Activated CD8-positive, alpha-beta memory T cell treated with anti-CD3 and anti-CD28 coated beads, Interleukin-2, amount 10 ng/mL, durations not matched to agents 7 days and 5 days (primary cell): Measurements from ENCODE around the gene RRM2. TPM values are rescaled to one million over a fixed set of nuclear protein-coding genes. Genes with fewer than 3 reads are reported as not detected.
"Not testable (repeated sequence)": the region's sequence is repeated elsewhere in the genome, so short reads cannot be mapped to it uniquely, and the experiment has no call there.

Experiments used
- ATAC-seq: fragments of 150-1000 bp; cut with Tn5 transposase; one replicate; pipeline ENCODE4 v1.10.0; 2021; ENCODE audit warnings: moderate library complexity
- CTCF ChIA-PET: fragments of 350-600 bp; sonication (Branson Sonifier 250); formaldehyde crosslinking; loops from one replicate; lab custom pipeline; 2021; ENCODE audit warnings: antibody characterized with exemption; lab: Charles Lee
- DNase-seq: peaks from one replicate; pipeline ENCODE4 v3.0.0-alpha.2; 2020
- H3K27ac Mint-ChIP-seq: one replicate; pipeline ENCODE4 v1.8.0; 2021; ENCODE audit warnings: mild to moderate bottlenecking, mixed read lengths
- H3K27me3 Mint-ChIP-seq: one replicate; pipeline ENCODE4 v1.8.0; 2021; ENCODE audit warnings: mixed read lengths
- H3K36me3 Mint-ChIP-seq: one replicate; pipeline ENCODE4 v1.8.0; 2021; ENCODE audit warnings: mild to moderate bottlenecking, mixed read lengths
- H3K4me1 Mint-ChIP-seq: one replicate; pipeline ENCODE4 v1.8.0; 2021; ENCODE audit warnings: mixed read lengths
- H3K4me3 Mint-ChIP-seq: one replicate; pipeline ENCODE4 v1.8.0; 2021; ENCODE audit warnings: mild to moderate bottlenecking, moderate library complexity, mixed read lengths
- H3K9me3 Mint-ChIP-seq: one replicate; pipeline ENCODE4 v1.8.0; 2022; ENCODE audit warnings: low read depth, mixed read lengths
- total RNA-seq, 2 experiments: library from RNA; stranded (reverse); gene quantifications; one replicate each; pipeline ENCODE4 v1.2.3, GENCODE V29; 2021

Gene RRM2
- total RNA-seq, 2 experiments from 2014 or later = 506 to 648 TPM

GRCh38 chr2:10140841-10141610, 18.5 kb downstream of the RRM2 start:
- ATAC-seq (no peak), DNase-seq (no peak)
- Mint-ChIP-seq H3K4me3 (no peak overlapping the region), H3K9me3 (no peaks in the 10 kb centered on the region), H3K36me3 (peaks cover 31% of the 10 kb centered on the region), H3K4me1 (peaks cover 28% of the 10 kb centered on the region), H3K27ac (peak overlapping the region; percentile 46), H3K27me3 (no peaks in the 10 kb centered on the region)
- CTCF ChIA-PET = interaction anchor here (0.5 to 5.9 kb wide), 7 partner anchors 10 to 294 kb away, joined by 3 to 37 read pairs (median 4); no protein-coding TSS in a partner anchor

GRCh38 chr2:10141736-10142639, 19.4 kb downstream of the RRM2 start:
- peaks cover 28% of the 10 kb centered on the region for H3K4me1 Mint-ChIP-seq
- no peak overlapping the region for H3K4me3 Mint-ChIP-seq
- no peaks in the 10 kb centered on the region for H3K9me3 Mint-ChIP-seq
- no peaks in the 10 kb centered on the region for H3K27me3 Mint-ChIP-seq
- no peak for DNase-seq
- peaks cover 31% of the 10 kb centered on the region for H3K36me3 Mint-ChIP-seq
- H3K27ac Mint-ChIP-seq = peak overlapping the region; percentile 46
- peak; percentile 52 for ATAC-seq
- CTCF ChIA-PET = interaction anchor here (0.5 to 5.9 kb wide), 10 partner anchors 11 to 308 kb away, joined by 3 to 37 read pairs (median 4); no protein-coding TSS in a partner anchor

- CTCF ChIA-PET = interaction anchor here (0.7 to 5.9 kb wide), 7 partner anchors 16 to 307 kb away, joined by 3 to 37 read pairs (median 4); no protein-coding TSS in a partner anchor
- H3K4me3 Mint-ChIP-seq = no peak overlapping the region
- peaks cover 35% of the 10 kb centered on the region for H3K36me3 Mint-ChIP-seq
- H3K27me3 Mint-ChIP-seq = no peaks in the 10 kb centered on the region
- no peak overlapping the region for H3K27ac Mint-ChIP-seq
- no peaks in the 10 kb centered on the region for H3K9me3 Mint-ChIP-seq
- H3K4me1 Mint-ChIP-seq = peaks cover 24% of the 10 kb centered on the region
- DNase-seq = no peak
- no peak for ATAC-seq
Measured at GRCh38 chr2:10142640-10142965, 20.1 kb downstream of the RRM2 start.

- Mint-ChIP-seq H3K27me3 (no peaks in the 10 kb centered on the region), H3K4me3 (no peak overlapping the region), H3K9me3 (no peaks in the 10 kb centered on the region), H3K36me3 (peaks cover 50% of the 10 kb centered on the region), H3K4me1 (peaks cover 21% of the 10 kb centered on the region), H3K27ac (no peak overlapping the region)
- ATAC-seq = no peak
- CTCF ChIA-PET = interaction anchor here (5.5 to 5.9 kb wide), 2 partner anchors 264 to 290 kb away, joined by 36 to 37 read pairs; no protein-coding TSS in a partner anchor
- no peak for DNase-seq
Measured at GRCh38 chr2:10144771-10145518, 22.4 kb downstream of the RRM2 start.

GRCh38 chr2:10145519-10146357, 23.2 kb downstream of the RRM2 start:
- ATAC-seq = no peak
- H3K27me3 Mint-ChIP-seq = no peaks in the 10 kb centered on the region
- H3K4me3 Mint-ChIP-seq = no peak overlapping the region
- H3K9me3 Mint-ChIP-seq = no peaks in the 10 kb centered on the region
- CTCF ChIA-PET = no interaction called here
- H3K4me1 Mint-ChIP-seq = peaks cover 19% of the 10 kb centered on the region
- no peak overlapping the region for H3K27ac Mint-ChIP-seq
- H3K36me3 Mint-ChIP-seq = peaks cover 51% of the 10 kb centered on the region
- no peak for DNase-seq

- ATAC-seq (no peak), DNase-seq (no peak)
- Mint-ChIP-seq H3K27ac (no peak overlapping the region), H3K27me3 (no peaks in the 10 kb centered on the region), H3K4me1 (peaks cover 12% of the 10 kb centered on the region), H3K9me3 (no peaks in the 10 kb centered on the region), H3K4me3 (no peak overlapping the region), H3K36me3 (peaks cover 50% of the 10 kb centered on the region)
- CTCF ChIA-PET = no interaction called here
Measured at GRCh38 chr2:10146366-10147005, 23.9 kb downstream of the RRM2 start.

GRCh38 chr2:10147050-10147660, 24.6 kb downstream of the RRM2 start:
- CTCF ChIA-PET = interaction anchor here (1.3 kb wide), 1 partner anchor 262 kb away, joined by 3 read pairs; no protein-coding TSS in a partner anchor
- H3K4me1 Mint-ChIP-seq, H3K27ac Mint-ChIP-seq: not testable (repeated sequence)

GRCh38 chr2:10148268-10148667, 25.7 kb downstream of the RRM2 start:
- H3K4me3 Mint-ChIP-seq = no peak overlapping the region
- CTCF ChIA-PET = interaction anchor here (1.3 to 1.4 kb wide), 2 partner anchors 23 to 261 kb away, joined by 3 to 4 read pairs; no protein-coding TSS in a partner anchor
- no peaks in the 10 kb centered on the region for H3K27me3 Mint-ChIP-seq
- no peak overlapping the region for H3K27ac Mint-ChIP-seq
- peaks cover 5% of the 10 kb centered on the region for H3K4me1 Mint-ChIP-seq
- H3K36me3 Mint-ChIP-seq = peaks cover 38% of the 10 kb centered on the region
- DNase-seq (no peak), ATAC-seq (no peak)
- H3K9me3 Mint-ChIP-seq = no peaks in the 10 kb centered on the region

More at GRCh38 chr2:10147050-10147660, 24.6 kb downstream of the RRM2 start:
- H3K27me3 Mint-ChIP-seq, H3K4me3 Mint-ChIP-seq, H3K9me3 Mint-ChIP-seq, ATAC-seq, DNase-seq: not testable (repeated sequence)
- H3K36me3 Mint-ChIP-seq = peaks cover 44% of the 10 kb centered on the region

- H3K4me1 Mint-ChIP-seq = peaks cover 5% of the 10 kb centered on the region
- no peak overlapping the region for H3K4me3 Mint-ChIP-seq
- H3K27me3 Mint-ChIP-seq = no peaks in the 10 kb centered on the region
- ATAC-seq = no peak
- H3K9me3 Mint-ChIP-seq = no peaks in the 10 kb centered on the region
- peak overlapping the region; percentile 7 for H3K27ac Mint-ChIP-seq
- H3K36me3 Mint-ChIP-seq = peaks cover 39% of the 10 kb centered on the region
- CTCF ChIA-PET = interaction anchor here (0.8 kb wide), 2 partner anchors 259 to 573 kb away, joined by 3 read pairs; no protein-coding TSS in a partner anchor
- DNase-seq = no peak
Measured at GRCh38 chr2:10149635-10150034, 27.1 kb downstream of the RRM2 start.

- CTCF ChIA-PET = interaction anchor here (0.7 to 0.8 kb wide), 3 partner anchors 32 to 572 kb away, joined by 3 to 4 read pairs (median 3); no protein-coding TSS in a partner anchor
- DNase-seq (no peak), ATAC-seq (no peak)
- Mint-ChIP-seq H3K4me3 (no peak overlapping the region), H3K9me3 (no peaks in the 10 kb centered on the region), H3K36me3 (peaks cover 34% of the 10 kb centered on the region), H3K4me1 (peaks cover 5% of the 10 kb centered on the region), H3K27me3 (no peaks in the 10 kb centered on the region), H3K27ac (no peak overlapping the region)
Measured at GRCh38 chr2:10150436-10150835, 27.9 kb downstream of the RRM2 start.

GRCh38 chr2:10151462-10151861, 28.9 kb downstream of the RRM2 start:
- no peak overlapping the region for H3K27ac Mint-ChIP-seq
- ATAC-seq (no peak), DNase-seq (no peak)
- CTCF ChIA-PET = interaction anchor here (1.4 kb wide), 1 partner anchor 257 kb away, joined by 4 read pairs; no protein-coding TSS in a partner anchor
- H3K36me3 Mint-ChIP-seq = peaks cover 34% of the 10 kb centered on the region
- no peaks in the 10 kb centered on the region for H3K27me3 Mint-ChIP-seq
- no peaks in the 10 kb centered on the region for H3K9me3 Mint-ChIP-seq
- H3K4me1 Mint-ChIP-seq = peaks cover 5% of the 10 kb centered on the region
- H3K4me3 Mint-ChIP-seq = no peak overlapping the region
